Measurements from ENCODE around the gene FBXW4.

GRCh38 chr10:101565936-101566332, 129.0 kb downstream of the FBXW4 start:
- no peak for TF ChIP-seq POLR2A (IDR thresholded peaks at IDR 0.05)
- no peak for TF ChIP-seq CTCF (IDR thresholded peaks at IDR 0.05)

All from right lobe of liver (tissue), 4 donors.